GM18867 (cell line): ENCODE data around the gene C1orf226.
"Not testable (repeated sequence)": the region's sequence is repeated elsewhere in the genome, so short reads cannot be mapped to it uniquely, and the experiment has no call there.

Experiments
- ATAC-seq: cut with Tn5 transposase; IDR thresholded peaks from one replicate; pipeline ENCODE4 v1.9.1; 2021; ENCODE audit warnings: mild to moderate bottlenecking, moderate library complexity; ENCODE audit not compliant: unreplicated experiment

C1orf226 gene

DNA sequence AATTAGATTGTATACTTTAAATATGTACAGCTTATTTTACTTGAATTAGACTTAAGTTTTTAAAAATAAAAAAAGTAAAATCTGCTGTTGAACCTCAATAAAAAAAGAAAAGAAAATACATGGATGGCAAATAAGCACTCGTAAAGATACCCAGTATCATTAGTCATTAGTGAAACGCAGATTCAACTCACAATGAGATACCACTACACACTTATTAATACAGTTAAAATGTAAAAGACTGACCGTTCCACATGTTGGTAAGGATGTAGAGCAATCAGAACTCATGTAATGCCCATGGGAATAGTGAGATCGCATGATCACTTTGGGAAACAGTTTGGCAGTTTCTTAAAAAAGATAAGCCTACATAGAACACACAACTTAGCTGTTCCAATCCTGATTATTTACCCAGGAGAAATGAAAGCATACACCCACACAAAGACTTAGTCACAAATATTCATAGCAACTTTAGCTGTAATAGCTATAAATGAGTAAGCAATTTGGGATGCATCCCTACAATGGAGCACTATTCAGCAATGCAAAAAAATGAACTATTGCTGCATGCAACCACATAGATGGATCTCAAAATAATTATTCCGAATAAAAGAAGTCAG is 23.1 kb downstream of the C1orf226 start:
- no peak for ATAC-seq

DNA sequence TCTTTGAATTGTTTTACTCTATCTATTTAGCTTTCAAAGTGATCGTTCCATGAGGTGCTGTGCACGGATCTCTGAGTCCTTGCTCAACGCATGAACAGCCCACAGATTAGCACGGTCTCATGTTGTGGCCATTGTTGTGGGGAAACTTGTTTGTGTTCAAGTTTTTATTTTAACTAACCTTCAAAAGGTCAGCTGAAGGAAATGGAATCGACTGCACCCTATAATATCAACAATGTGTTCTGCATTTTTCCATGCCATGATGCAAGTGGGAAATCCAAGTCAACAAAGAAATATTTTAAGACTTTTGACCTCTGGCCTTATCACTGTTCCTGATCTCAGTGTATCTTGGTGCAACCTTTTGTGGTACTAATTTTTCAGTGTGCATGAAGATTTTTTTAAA is 24.3 kb downstream of the C1orf226 start:
- no peak for ATAC-seq

DNA sequence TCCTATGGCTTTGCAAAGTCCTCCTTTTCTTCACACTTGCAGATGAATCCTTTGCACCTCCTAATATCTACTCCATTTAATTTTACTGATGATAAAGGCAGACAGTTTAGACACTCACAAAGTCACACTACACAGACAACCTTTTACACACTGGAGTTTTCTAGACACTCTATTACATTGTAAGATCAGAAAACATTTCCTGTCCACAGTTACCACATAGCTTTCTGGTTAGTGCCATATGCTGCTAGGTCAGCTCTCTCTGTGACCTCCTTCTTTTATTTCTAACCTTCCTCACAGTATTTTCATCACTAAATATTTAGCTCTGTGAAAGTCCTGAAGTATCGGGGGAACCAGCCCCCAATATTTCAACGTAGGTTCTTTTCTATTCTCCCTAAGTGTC is 25.3 kb downstream of the C1orf226 start:
- no peak for ATAC-seq

DNA sequence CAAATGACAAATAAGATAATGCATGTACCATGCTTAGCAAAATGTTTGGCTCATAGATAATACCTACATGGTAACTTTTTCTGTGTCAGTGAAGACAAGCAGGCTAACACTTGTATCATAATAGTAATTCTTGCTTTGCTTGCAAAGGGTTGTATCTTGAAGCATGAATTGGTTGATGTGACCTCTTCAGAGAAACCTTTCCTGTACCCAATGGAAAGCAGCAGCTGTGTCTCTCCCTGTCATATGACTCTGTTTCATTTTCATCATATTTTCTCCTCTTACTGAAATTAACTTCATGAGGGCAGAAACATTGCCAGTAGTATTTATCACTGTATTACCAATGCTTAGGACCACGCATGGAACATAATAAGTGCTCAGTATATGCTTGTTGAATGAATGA is 26.0 kb downstream of the C1orf226 start:
- no peak for ATAC-seq

DNA sequence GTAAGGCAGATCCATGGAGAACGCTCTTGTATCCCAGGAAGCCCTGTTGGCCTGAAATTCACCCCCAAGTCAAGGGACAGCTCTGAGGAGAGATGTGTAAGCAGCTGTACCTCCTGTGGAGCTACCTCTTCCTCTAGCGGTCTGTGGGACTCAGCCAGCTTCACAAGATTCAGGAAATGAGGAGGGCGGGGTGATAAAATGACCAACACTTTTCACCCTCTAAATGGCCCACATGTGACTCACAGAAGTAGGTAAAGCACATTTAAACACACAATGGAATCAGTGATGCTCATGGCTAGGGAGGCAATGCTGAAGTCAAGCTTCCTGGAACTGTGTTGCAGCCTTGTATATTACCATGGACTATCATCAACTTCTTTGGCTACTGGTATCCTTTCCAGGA is 30.5 kb downstream of the C1orf226 start, which contains the start of gene SH2D1B:
TSS of gene SH2D1B (minus strand) at position 135 of the 400 bp plus-strand sequence. CDS start at position 15, 120 bp downstream.
- ATAC-seq, result no peak

DNA sequence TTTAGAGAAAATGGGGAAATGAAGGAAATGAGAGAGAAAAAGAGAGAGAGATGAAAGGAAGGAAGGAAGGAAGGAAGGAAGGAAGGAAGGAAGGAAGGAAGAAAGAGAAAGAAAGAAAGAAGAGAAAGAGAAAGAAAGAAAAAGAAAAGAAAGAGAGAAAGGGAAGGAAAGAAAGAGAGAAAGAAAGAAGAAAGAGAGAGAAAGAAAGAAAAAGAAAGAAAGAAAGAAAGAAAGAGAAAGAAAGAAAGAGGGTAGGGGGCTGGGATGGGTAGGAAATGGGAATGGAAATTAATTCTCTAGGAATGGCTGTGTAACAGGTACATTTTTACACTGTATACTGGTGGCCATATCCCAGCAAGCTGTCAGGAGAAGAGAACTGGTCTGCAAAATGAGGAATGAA is 34.7 kb downstream of the C1orf226 start:
- no peak for ATAC-seq

DNA sequence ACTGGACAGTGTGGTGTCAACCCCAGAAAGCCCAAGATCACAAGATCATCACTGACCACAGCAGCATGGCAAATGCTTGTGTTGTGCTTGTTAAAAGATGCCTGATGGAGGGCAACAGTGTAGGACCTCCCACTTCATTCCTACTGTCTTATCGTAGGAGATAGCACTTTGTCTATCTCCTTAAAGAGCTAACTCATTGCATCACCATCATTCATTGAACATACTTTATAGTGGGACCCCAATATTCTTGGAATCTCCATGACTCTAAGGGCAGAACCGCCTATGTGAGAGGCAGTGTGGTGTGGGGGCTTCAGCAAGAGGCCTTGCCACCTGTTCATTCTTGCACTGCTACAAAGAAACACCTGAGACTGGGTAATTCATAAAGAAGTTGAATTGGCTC is 35.4 kb downstream of the C1orf226 start:
- ATAC-seq, result no peak

DNA sequence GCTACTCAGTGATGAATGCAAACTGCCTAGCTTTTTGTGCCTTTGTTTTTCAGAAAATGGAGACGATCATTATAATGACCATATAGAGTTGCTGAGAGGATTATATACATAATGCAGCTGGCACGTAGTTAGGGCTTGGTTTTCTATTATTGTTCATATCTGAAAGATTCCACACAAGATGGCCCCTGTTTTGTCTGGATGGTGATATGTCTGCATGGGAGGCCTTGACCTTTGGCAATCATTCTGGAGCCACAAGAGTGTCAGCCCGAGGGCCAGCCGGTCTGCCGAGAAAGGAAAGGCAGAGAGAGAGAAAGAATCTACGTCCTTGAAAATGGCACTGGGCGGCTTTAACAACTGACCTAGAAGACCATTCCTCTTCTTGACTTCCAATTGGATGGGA is 36.1 kb downstream of the C1orf226 start:
- no peak for ATAC-seq

DNA sequence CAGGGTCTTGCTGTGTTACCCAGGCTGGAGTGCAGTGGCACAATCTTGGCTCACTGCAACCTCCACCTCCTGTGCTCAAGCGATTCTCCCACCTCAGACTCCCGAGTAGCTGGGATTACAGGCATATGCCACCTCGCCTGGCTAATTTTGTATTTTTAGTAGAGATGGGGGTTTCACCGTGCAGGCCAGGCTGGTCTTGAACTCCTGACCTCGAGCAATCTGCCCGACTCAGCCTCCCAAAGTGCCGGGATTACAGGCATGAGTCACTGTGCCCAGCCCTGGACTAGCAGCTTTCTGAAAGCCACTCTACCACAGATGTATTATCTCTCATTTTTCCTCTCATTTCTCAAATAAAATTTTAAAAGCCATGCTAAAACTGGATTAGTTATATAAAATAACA is 37.1 kb downstream of the C1orf226 start:
- ATAC-seq, result not testable (repeated sequence)

DNA sequence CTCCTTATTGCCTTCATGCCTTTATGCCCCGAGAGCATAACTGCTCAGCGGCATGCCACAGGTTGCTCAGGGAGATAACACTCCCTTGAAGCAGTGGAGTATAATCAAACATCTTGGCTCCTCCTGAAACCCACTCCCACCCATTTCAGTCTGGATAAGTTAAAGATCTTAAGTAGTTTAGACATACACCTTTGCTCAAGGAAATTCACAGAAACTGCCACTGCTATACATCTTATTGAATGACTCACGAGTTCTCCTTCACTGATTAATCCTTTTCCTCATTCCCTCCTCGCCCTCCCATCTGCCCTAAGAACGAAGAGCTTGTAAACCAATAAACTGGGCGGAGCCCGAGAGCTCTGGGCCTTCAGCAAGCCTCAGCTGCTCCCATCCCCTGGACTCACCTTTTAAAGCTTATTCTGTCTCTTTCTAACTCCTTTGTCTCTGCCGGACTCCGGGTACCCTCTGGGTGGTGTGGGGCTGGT is 38.0 kb downstream of the C1orf226 start:
- not testable (repeated sequence) for ATAC-seq

DNA sequence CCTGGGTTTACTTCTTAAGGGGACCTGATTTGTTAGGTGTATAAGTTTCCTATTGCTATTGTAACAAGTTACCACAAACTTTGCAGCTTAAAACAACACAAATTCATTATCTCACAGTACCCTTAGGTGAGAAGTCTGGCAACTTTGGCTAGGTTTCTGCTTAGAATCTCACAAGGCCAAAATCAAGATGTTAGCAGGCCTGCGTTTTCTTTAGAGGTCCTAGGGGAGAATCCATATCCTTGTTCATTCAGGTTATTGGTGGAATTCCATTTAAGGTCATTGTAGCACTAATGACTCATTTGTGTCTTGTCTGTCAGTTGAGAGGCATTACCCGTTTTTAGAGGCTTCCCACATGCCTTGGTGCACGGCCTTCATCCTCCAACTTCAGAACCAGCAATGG is 38.6 kb downstream of the C1orf226 start:
- ATAC-seq, result no peak

DNA sequence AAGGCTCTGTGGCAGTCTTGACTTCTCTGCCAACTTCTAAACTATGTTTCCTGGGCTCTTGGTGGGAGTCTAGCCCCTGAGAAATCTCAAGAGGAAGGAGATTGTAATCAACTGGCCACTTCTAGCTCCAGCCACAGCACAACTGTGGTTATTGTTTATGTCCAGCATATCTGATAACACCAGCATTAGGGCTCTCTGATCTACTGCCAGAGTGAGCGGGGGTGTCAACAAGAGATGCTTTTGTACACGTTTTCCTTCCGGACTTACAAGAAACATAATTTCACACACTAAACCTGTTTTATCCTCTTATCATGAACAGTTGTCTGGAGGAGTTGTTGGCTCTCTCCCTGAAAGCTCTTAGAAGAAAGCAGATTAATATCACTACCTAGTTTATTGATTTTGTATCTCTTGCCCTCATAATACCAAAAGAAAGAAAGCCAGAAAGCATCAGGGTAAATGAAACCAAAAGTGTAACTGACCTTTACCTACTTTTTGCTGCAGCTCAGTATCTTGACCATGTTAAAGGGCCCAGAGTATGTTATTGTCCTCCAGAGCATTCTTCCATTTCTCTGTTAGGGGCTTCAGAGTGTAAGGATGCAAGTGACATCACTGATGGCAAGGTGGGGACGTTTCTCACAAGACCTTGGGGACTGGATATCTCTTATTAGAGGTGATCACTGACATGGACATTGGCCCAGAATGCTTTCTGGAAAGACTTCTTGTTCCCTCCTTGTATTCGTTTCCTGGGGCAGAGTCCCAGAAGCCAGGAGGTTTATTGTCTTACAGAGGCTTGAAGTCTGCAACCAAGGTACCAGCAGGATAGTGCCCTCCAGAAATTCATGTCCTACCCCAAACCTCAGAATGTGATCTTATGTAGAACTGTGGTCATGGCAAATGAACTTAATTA is 40.0 kb downstream of the C1orf226 start:
- peak; percentile 65 for ATAC-seq

DNA sequence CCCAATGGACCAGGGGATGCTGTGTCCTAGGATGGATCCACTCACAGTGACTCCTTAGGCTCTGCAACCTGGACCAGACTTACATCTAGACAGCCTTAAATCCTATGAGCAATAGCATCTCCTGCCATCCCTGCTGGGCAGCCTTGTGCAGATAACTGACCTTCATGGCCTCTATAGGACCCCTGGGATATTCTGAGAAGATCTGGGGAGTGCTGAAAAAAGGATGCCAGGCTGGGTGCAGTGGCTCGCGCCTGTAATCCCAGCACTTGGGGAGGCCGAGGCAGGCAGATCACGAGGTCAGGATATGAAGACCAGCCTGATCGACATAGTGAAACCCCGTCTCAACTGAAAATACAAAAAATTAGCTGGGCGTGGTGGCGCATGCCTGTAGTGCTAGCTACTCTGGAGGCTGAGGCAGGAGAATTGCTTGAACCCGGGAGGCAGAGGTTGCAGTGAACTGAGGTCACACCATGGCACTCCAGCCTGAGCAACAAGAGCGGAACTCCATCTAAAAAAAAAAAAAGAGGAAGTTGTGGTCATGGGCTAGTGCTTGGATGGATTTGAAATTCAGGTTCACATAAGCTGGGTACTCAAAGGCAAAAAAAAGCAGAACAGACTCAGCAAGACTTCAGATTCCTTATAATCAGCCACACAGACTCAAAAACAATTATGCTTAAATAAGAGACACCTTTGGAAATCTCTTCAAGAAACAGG is 41.3 kb downstream of the C1orf226 start:
- ATAC-seq, result no peak

DNA sequence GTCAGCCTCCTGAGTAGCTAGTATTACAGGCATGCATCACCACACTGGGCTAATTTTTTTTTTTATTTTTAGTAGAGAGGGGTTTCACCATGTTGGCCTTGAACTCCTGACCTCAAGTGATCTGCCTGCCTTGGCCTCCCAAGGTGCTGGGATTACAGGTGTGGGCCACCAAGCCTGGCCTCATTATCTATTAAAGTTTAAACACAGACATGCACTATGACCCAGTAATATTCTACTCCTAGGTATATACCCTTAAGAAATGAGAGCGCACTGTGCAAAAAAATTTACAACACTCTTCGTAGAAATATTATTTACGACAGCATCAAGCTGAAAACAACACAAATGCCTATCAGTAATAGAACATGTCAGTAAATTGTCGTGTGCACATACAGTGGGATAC is 49.1 kb downstream of the C1orf226 start:
- no peak for ATAC-seq

DNA sequence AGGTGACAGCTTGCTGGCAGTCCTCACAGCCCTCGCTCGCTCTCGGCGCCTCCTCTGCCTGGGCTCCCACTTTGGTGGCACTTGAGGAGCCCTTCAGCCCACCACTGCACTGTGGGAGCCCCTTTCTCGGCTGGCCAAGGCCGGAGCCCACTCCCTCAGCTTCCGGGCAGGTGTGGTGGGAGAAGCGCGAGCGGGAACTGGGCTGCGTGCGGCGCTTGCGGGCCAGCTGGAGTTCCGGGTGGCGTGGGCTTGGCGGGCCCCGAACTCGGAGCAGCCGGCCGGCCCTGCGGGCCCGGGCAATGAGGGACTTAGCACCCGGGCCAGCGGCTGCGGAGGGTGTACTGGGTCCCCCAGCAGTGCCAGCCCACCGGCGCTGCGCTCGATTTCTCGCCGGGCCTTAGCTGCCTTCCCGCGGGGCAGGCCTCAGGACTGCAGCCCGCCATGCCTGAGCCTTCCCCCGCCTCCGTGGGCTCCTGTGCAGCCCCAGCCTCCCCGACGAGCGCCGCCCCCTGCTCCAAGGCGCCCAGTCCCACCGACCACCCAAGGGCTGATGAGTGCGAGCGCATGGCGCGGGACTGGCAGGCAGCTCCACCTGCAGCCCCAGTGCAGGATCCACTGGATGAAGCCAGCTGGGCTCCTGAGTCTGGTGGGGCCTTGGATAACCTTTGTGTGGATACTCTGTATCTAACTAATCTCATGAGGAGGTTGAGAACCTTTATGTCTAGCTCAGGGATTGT is 51.6 kb downstream of the C1orf226 start:
- not testable (repeated sequence) for ATAC-seq
